SW480 (cell line): ENCODE data around the gene MEGF11.

ENCODE experiments used
- DNase-seq: peaks from one replicate; pipeline ENCODE4 v3.0.0-alpha.2; 2016; ENCODE audit warnings: low spot score

MEGF11 gene

GRCh38 chr15:66239514-66239913 is 14.0 kb downstream of the MEGF11 start:
- DNase-seq: no peak

- no peak for DNase-seq
Measured at GRCh38 chr15:66238318-66238717, 15.2 kb downstream of the MEGF11 start.

GRCh38 chr15:66237513-66238235 is 15.9 kb downstream of the MEGF11 start:
- DNase-seq: no peak

GRCh38 chr15:66236806-66237375 is 16.7 kb downstream of the MEGF11 start:
- no peak for DNase-seq

GRCh38 chr15:66235866-66236265 is 17.7 kb downstream of the MEGF11 start:
- DNase-seq: no peak

GRCh38 chr15:66234798-66235197 is 18.8 kb downstream of the MEGF11 start:
- no peak for DNase-seq

- peak; percentile 86 for DNase-seq
Measured at GRCh38 chr15:66233487-66234415, 19.8 kb downstream of the MEGF11 start.

- DNase-seq: no peak
Measured at GRCh38 chr15:66232267-66232625, 21.3 kb downstream of the MEGF11 start.

GRCh38 chr15:66231394-66232266 is 21.9 kb downstream of the MEGF11 start:
- no peak for DNase-seq

GRCh38 chr15:66229790-66230465 is 23.6 kb downstream of the MEGF11 start:
- no peak for DNase-seq

GRCh38 chr15:66228807-66229735 is 24.5 kb downstream of the MEGF11 start:
- DNase-seq: no peak

GRCh38 chr15:66226736-66227135 is 26.8 kb downstream of the MEGF11 start:
- no peak for DNase-seq

- no peak for DNase-seq
Measured at GRCh38 chr15:66225656-66226274, 27.8 kb downstream of the MEGF11 start.

- no peak for DNase-seq
Measured at GRCh38 chr15:66224946-66225345, 28.6 kb downstream of the MEGF11 start.

- DNase-seq: no peak
Measured at GRCh38 chr15:66222273-66223198, 31.0 kb downstream of the MEGF11 start.

- DNase-seq: no peak
Measured at GRCh38 chr15:66221126-66221525, 32.4 kb downstream of the MEGF11 start.

- no peak for DNase-seq
Measured at GRCh38 chr15:66220601-66221000, 32.9 kb downstream of the MEGF11 start.

- DNase-seq: no peak
Measured at GRCh38 chr15:66219339-66219738, 34.2 kb downstream of the MEGF11 start.

GRCh38 chr15:66216806-66217205 is 36.7 kb downstream of the MEGF11 start:
- no peak for DNase-seq
